ENCODE results near the gene RNGTT.

Gene RNGTT

GRCh38 chr6:88708197-88708744 is 255.1 kb downstream of the RNGTT start:
- no peak for DNase-seq

- DNase-seq, result no peak
Observed at GRCh38 chr6:88705601-88706000, 257.8 kb downstream of the RNGTT start.

- DNase-seq, result no peak
Observed at GRCh38 chr6:88704980-88705379, 258.4 kb downstream of the RNGTT start.

- no peak for DNase-seq
Observed at GRCh38 chr6:88702956-88703556, 260.4 kb downstream of the RNGTT start.

- no peak for DNase-seq
Observed at GRCh38 chr6:88698661-88699060, 264.8 kb downstream of the RNGTT start.

- DNase-seq, result no peak
Observed at GRCh38 chr6:88695937-88696336, 267.5 kb downstream of the RNGTT start.

GRCh38 chr6:88683734-88684133 is 279.7 kb downstream of the RNGTT start:
- no peak for DNase-seq

- DNase-seq, result no peak
Observed at GRCh38 chr6:88680654-88681053, 282.8 kb downstream of the RNGTT start.

- DNase-seq, result no peak
Observed at GRCh38 chr6:88679841-88680240, 283.6 kb downstream of the RNGTT start.

- no peak for DNase-seq
Observed at GRCh38 chr6:88677356-88677755, 286.1 kb downstream of the RNGTT start.

- no peak for DNase-seq
Observed at GRCh38 chr6:88671624-88672023, 291.8 kb downstream of the RNGTT start.

GRCh38 chr6:88670369-88670768 is 293.0 kb downstream of the RNGTT start:
- DNase-seq, result no peak

GRCh38 chr6:88669475-88669874 is 293.9 kb downstream of the RNGTT start:
- DNase-seq, result no peak

- no peak for DNase-seq
Observed at GRCh38 chr6:88666901-88667300, 296.5 kb downstream of the RNGTT start.

GRCh38 chr6:88665131-88665530 is 298.3 kb downstream of the RNGTT start:
- DNase-seq, result no peak

- no peak for DNase-seq
Observed at GRCh38 chr6:88663801-88664200, 299.6 kb downstream of the RNGTT start.

GRCh38 chr6:88662653-88663174 is 300.7 kb downstream of the RNGTT start:
- DNase-seq, result no peak

GRCh38 chr6:88662163-88662580 is 301.2 kb downstream of the RNGTT start:
- no peak for DNase-seq

GRCh38 chr6:88661136-88661535 is 302.3 kb downstream of the RNGTT start:
- DNase-seq, result no peak

GRCh38 chr6:88655586-88655985 is 307.8 kb downstream of the RNGTT start:
- no peak for DNase-seq

- DNase-seq, result no peak
Observed at GRCh38 chr6:88653936-88654335, 309.5 kb downstream of the RNGTT start.

GRCh38 chr6:88651400-88651799 is 312.0 kb downstream of the RNGTT start:
- no peak for DNase-seq

- DNase-seq, result no peak
Observed at GRCh38 chr6:88650979-88651378, 312.4 kb downstream of the RNGTT start.

GRCh38 chr6:88650029-88650619 is 313.3 kb downstream of the RNGTT start:
- DNase-seq, result no peak
